Peyer's patch (tissue), 4 donors: ENCODE measurements around the gene QPCTL.

ENCODE experiments used
- POLR2A ChIP-seq, 2 donors: fragments of 450-650 bp; IDR thresholded peaks; one replicate each; pipeline ENCODE4 v1.5.1; 2017; ENCODE audit warnings: antibody characterized with exemption in 2 of 2, mild to moderate bottlenecking in 2 of 2, moderate library complexity in 2 of 2
- TF ChIP-seq, protein P1 (sequence below), 6 experiments: fragments of 450-650 bp in 4 of 6; fragments of 200-600 bp in 2 of 6; sonication (generic) in 1 of 6; IDR thresholded peaks; one replicate each; pipeline ENCODE4 v1.5.1; 2017 to 2019; ENCODE audit warnings: antibody characterized with exemption in 6 of 6, mild to moderate bottlenecking in 3 of 6, moderate library complexity in 1 of 6

DNA sequence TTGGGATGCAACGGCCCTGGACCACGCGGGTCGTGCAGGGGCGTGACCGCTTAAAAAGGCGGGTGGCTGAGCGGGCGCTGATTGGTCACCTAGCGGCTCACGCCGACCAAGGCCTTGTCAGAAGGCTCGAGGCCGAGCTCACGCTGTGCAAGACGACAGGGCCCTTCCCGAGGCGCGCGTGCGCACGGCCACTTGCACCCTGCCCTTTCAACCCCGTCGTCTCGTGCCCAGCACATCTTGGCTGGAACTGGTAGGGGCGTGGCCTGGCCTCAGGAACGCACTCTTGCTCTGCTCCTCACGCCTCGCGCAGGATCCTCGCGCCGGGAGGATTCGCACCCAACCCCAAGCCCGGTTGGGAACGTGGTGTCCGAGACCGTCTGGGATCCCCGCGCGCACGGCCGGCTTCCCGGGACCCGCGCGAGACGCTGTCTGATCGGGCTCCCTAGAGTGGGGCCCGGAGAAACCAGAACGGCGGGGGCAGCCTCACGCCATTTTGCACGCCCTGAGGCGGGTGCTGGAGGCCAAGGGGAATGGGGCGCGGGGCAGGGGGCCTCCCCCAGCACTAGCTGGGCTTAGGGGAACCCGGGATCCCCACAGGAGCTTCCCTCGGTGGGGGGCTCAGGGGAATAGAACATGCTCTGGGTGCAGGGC lies 40.8 kb downstream of the QPCTL start, which contains the start of gene MEIOSIN:
- TF ChIP-seq, protein P1, sequence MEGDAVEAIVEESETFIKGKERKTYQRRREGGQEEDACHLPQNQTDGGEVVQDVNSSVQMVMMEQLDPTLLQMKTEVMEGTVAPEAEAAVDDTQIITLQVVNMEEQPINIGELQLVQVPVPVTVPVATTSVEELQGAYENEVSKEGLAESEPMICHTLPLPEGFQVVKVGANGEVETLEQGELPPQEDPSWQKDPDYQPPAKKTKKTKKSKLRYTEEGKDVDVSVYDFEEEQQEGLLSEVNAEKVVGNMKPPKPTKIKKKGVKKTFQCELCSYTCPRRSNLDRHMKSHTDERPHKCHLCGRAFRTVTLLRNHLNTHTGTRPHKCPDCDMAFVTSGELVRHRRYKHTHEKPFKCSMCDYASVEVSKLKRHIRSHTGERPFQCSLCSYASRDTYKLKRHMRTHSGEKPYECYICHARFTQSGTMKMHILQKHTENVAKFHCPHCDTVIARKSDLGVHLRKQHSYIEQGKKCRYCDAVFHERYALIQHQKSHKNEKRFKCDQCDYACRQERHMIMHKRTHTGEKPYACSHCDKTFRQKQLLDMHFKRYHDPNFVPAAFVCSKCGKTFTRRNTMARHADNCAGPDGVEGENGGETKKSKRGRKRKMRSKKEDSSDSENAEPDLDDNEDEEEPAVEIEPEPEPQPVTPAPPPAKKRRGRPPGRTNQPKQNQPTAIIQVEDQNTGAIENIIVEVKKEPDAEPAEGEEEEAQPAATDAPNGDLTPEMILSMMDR (IDR thresholded peaks at IDR 0.05) = no peak
- TF ChIP-seq POLR2A (IDR thresholded peaks at IDR 0.05) = no peak
